Spleen (tissue), 7 donors: Measurements from ENCODE around the gene CDH13.

Experiments used
- POLR2A ChIP-seq, 3 donors: fragments of 450-650 bp; IDR thresholded peaks; one replicate each; pipeline ENCODE4 v1.5.1; 2017; ENCODE audit warnings: antibody characterized with exemption in 3 of 3, mild to moderate bottlenecking in 1 of 3
- POLR2AphosphoS5 ChIP-seq, 3 donors: sonication (generic); formaldehyde crosslinking; IDR thresholded peaks; one replicate each; pipeline ENCODE4 v1.5.1; 2017; ENCODE audit warnings: antibody characterized with exemption in 3 of 3
- TF ChIP-seq, protein P1 (sequence below), 11 experiments: fragments of 200-600 bp in 7 of 11; fragments of 450-650 bp in 4 of 11; sonication (generic) in 4 of 11; IDR thresholded peaks in 8 of 11; conservative IDR thresholded peaks in 3 of 11; 1 replicate in 7 of 11; 2 replicates in 4 of 11; pipeline versions ENCODE4 v1.4.0 to v1.8.0; 2016 to 2021; ENCODE audit warnings: antibody characterized with exemption in 11 of 11, inconsistent platforms in 4 of 11, mild to moderate bottlenecking in 1 of 11
- donor health status: DM: no; HTN: no; CAD: no; lungs with moderate emphysema.
- donor health status: DM: no; HTN: no; CAD: no.
- donor health status: DM: no; HTN: no; CAD: no.

DNA sequence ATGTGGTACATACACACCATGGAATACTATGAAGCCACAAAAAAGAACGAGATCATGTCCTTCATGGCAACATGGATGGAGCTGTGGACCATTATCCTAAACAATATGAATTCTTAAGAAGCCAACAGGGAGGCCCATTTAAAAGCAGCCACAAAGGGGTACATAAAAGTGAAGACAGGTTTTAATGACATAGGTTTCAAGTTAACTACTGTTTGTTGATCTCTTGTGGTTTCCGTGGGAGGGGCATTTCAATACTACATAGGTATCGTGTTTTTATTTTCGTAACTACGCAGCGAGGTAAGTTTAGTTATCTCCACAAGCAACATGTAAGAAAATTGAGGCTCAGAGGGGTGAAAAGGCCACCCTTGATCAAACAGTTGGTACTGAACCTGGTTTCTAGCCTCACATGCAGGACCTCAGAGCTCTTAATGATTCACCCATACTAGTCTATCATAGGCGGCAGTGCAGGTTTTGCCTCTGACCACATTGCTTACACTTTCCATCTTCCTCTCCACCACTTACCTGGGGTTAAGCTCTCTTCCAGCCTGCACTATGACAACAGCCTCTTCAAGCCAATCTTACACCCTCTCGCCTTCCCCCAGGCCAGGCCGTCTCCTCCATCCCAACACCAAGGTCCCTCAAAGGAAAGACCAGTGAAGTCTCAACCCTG lies 646.9 kb downstream of the CDH13 start:
- TF ChIP-seq, protein P1, sequence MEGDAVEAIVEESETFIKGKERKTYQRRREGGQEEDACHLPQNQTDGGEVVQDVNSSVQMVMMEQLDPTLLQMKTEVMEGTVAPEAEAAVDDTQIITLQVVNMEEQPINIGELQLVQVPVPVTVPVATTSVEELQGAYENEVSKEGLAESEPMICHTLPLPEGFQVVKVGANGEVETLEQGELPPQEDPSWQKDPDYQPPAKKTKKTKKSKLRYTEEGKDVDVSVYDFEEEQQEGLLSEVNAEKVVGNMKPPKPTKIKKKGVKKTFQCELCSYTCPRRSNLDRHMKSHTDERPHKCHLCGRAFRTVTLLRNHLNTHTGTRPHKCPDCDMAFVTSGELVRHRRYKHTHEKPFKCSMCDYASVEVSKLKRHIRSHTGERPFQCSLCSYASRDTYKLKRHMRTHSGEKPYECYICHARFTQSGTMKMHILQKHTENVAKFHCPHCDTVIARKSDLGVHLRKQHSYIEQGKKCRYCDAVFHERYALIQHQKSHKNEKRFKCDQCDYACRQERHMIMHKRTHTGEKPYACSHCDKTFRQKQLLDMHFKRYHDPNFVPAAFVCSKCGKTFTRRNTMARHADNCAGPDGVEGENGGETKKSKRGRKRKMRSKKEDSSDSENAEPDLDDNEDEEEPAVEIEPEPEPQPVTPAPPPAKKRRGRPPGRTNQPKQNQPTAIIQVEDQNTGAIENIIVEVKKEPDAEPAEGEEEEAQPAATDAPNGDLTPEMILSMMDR (IDR thresholded peaks at IDR 0.05 in 8 of 11, conservative IDR thresholded peaks at IDR 0.05 in 3 of 11): no peak
- no peak for TF ChIP-seq POLR2A (IDR thresholded peaks at IDR 0.05)
- TF ChIP-seq POLR2AphosphoS5 (IDR thresholded peaks at IDR 0.05): no peak
